Measurements from ENCODE around the gene ACSL3.
"Not testable (repeated sequence)": the region's sequence is repeated elsewhere in the genome, so short reads cannot be mapped to it uniquely, and the experiment has no call there.

The ACSL3 gene

GRCh38 chr2:222860740-222861410 is at the start of gene ACSL3:
TSS of gene ACSL3 (plus strand) at chr2:222861036. CDS start at chr2:222908773, 47,737 bp downstream.
- peak; percentile 85 for DNase-seq (ENCODE audit: low read depth)
- peak within 1 kb of the TSS; percentile 93 for H3K4me3 ChIP-seq (ENCODE audit: low read depth, low read length)

GRCh38 chr2:222811828-222812227 is 49.0 kb upstream of the ACSL3 start:
- H3K4me3 ChIP-seq (ENCODE audit: low read depth, low read length) = no peak overlapping the region
- DNase-seq (ENCODE audit: low read depth) = no peak

- H3K4me3 ChIP-seq (ENCODE audit: low read depth, low read length) = no peak overlapping the region
- DNase-seq (ENCODE audit: low read depth) = no peak
Measured at GRCh38 chr2:222813177-222813843, 47.5 kb upstream of the ACSL3 start.

- DNase-seq (ENCODE audit: low read depth) = no peak
- no peak overlapping the region for H3K4me3 ChIP-seq (ENCODE audit: low read depth, low read length)
Measured at GRCh38 chr2:222819722-222820333, 41.0 kb upstream of the ACSL3 start.

GRCh38 chr2:222823183-222823930 is 37.5 kb upstream of the ACSL3 start:
- H3K4me3 ChIP-seq (ENCODE audit: low read depth, low read length) = no peak overlapping the region
- no peak for DNase-seq (ENCODE audit: low read depth)

- no peak overlapping the region for H3K4me3 ChIP-seq (ENCODE audit: low read depth, low read length)
Measured at GRCh38 chr2:222825031-222825430, 35.8 kb upstream of the ACSL3 start.

GRCh38 chr2:222827417-222827816 is 33.4 kb upstream of the ACSL3 start:
- H3K4me3 ChIP-seq (ENCODE audit: low read depth, low read length) = no peak overlapping the region
- no peak for DNase-seq (ENCODE audit: low read depth)

More at GRCh38 chr2:222825031-222825430, 35.8 kb upstream of the ACSL3 start:
- no peak for DNase-seq (ENCODE audit: low read depth)

- no peak for DNase-seq (ENCODE audit: low read depth)
- H3K4me3 ChIP-seq (ENCODE audit: low read depth, low read length) = no peak overlapping the region
Measured at GRCh38 chr2:222828572-222828971, 32.3 kb upstream of the ACSL3 start.

- H3K4me3 ChIP-seq (ENCODE audit: low read depth, low read length) = no peak overlapping the region
- DNase-seq (ENCODE audit: low read depth) = no peak
Measured at GRCh38 chr2:222830164-222830563, 30.7 kb upstream of the ACSL3 start.

- H3K4me3 ChIP-seq (ENCODE audit: low read depth, low read length) = no peak overlapping the region
- DNase-seq (ENCODE audit: low read depth) = no peak
Measured at GRCh38 chr2:222833410-222833809, 27.4 kb upstream of the ACSL3 start.

- no peak for DNase-seq (ENCODE audit: low read depth)
- H3K4me3 ChIP-seq (ENCODE audit: low read depth, low read length) = no peak overlapping the region
Measured at GRCh38 chr2:222835143-222835822, 25.6 kb upstream of the ACSL3 start.

GRCh38 chr2:222835823-222836151 is 25.0 kb upstream of the ACSL3 start:
- DNase-seq (ENCODE audit: low read depth) = no peak
- no peak overlapping the region for H3K4me3 ChIP-seq (ENCODE audit: low read depth, low read length)

GRCh38 chr2:222837643-222838056 is 23.2 kb upstream of the ACSL3 start:
- no peak overlapping the region for H3K4me3 ChIP-seq (ENCODE audit: low read depth, low read length)
- no peak for DNase-seq (ENCODE audit: low read depth)

- H3K4me3 ChIP-seq (ENCODE audit: low read depth, low read length) = no peak overlapping the region
- no peak for DNase-seq (ENCODE audit: low read depth)
Measured at GRCh38 chr2:222840060-222840802, 20.6 kb upstream of the ACSL3 start.

GRCh38 chr2:222842491-222843174 is 18.2 kb upstream of the ACSL3 start:
- no peak for DNase-seq (ENCODE audit: low read depth)
- H3K4me3 ChIP-seq (ENCODE audit: low read depth, low read length) = no peak overlapping the region

- no peak overlapping the region for H3K4me3 ChIP-seq (ENCODE audit: low read depth, low read length)
- DNase-seq (ENCODE audit: low read depth) = peak; percentile 84
Measured at GRCh38 chr2:222844323-222844722, 16.5 kb upstream of the ACSL3 start.

- not testable (repeated sequence) for H3K4me3 ChIP-seq (ENCODE audit: low read depth, low read length); DNase-seq (ENCODE audit: low read depth)
Measured at GRCh38 chr2:222845314-222845713, 15.5 kb upstream of the ACSL3 start.

GRCh38 chr2:222846003-222846402 is 14.8 kb upstream of the ACSL3 start:
- H3K4me3 ChIP-seq (ENCODE audit: low read depth, low read length) = no peak overlapping the region
- no peak for DNase-seq (ENCODE audit: low read depth)

Data from skeletal muscle cell (primary cell).